HL-60 (cell line): ENCODE results near the gene C17orf113.

ENCODE experiments used
- CTCF ChIP-seq: IDR thresholded peaks from one replicate; pipeline ENCODE4 v1.5.1; 2011; ENCODE audit warnings: low read length, control low read depth, inconsistent platforms; ENCODE audit not compliant: insufficient read depth
- GABPA ChIP-seq: IDR thresholded peaks from 2 replicates; pipeline ENCODE4 v1.6.1; 2012; ENCODE audit warnings: low read depth
- POLR2AphosphoS5 ChIP-seq: IDR thresholded peaks from 2 replicates; pipeline ENCODE4 v1.6.1; 2012; ENCODE audit warnings: low read depth
- TF ChIP-seq, protein P1 (sequence below): IDR thresholded peaks from 2 replicates; pipeline ENCODE4 v1.6.1; 2012; ENCODE audit warnings: low read depth; ENCODE audit not compliant: insufficient replicate concordance

GRCh38 chr17:42047343-42047742, 3.1 kb downstream of the C17orf113 start:
- TF ChIP-seq CTCF (no peak), POLR2AphosphoS5 (no peak), GABPA (no peak)
- TF ChIP-seq, protein P1, sequence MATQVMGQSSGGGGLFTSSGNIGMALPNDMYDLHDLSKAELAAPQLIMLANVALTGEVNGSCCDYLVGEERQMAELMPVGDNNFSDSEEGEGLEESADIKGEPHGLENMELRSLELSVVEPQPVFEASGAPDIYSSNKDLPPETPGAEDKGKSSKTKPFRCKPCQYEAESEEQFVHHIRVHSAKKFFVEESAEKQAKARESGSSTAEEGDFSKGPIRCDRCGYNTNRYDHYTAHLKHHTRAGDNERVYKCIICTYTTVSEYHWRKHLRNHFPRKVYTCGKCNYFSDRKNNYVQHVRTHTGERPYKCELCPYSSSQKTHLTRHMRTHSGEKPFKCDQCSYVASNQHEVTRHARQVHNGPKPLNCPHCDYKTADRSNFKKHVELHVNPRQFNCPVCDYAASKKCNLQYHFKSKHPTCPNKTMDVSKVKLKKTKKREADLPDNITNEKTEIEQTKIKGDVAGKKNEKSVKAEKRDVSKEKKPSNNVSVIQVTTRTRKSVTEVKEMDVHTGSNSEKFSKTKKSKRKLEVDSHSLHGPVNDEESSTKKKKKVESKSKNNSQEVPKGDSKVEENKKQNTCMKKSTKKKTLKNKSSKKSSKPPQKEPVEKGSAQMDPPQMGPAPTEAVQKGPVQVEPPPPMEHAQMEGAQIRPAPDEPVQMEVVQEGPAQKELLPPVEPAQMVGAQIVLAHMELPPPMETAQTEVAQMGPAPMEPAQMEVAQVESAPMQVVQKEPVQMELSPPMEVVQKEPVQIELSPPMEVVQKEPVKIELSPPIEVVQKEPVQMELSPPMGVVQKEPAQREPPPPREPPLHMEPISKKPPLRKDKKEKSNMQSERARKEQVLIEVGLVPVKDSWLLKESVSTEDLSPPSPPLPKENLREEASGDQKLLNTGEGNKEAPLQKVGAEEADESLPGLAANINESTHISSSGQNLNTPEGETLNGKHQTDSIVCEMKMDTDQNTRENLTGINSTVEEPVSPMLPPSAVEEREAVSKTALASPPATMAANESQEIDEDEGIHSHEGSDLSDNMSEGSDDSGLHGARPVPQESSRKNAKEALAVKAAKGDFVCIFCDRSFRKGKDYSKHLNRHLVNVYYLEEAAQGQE = no peak
